K562 (cell line): ENCODE measurements around the gene RBM19. TPM values are rescaled to one million over a fixed set of nuclear protein-coding genes. Genes with fewer than 3 reads are reported as not detected.

Experiments
- ATAC-seq: fragments of 200-7000 bp; cut with Tn5 transposase; 3 replicates; pipeline ENCODE4 v1.9.1; 2020; ENCODE audit warnings: moderate library complexity
- BruUV-seq: library from RNA; stranded (reverse); fragments of 400-500 nt; replicated peaks from 2 replicates; lab custom pipeline; 2021; lab: Mats Ljungman, UMichigan
- CTCF ChIA-PET: fragments of 300-600 bp; formaldehyde crosslinking; extraction: SDS; loops from one replicate; lab custom pipeline; 2021; ENCODE audit warnings: low intra/inter-chr PET ratio; lab: Yijun Ruan, JAX
- POLR2A ChIA-PET: fragments of 300-600, 350-650 bp; sonication (Branson Sonifier 250); formaldehyde crosslinking; extraction: SDS; loops from one replicate; lab custom pipeline; 2021; ENCODE audit warnings: antibody characterized with exemption, inconsistent platforms; lab: Yijun Ruan, JAX
- DNase-seq, 4 experiments: peaks; one replicate each; pipeline versions ENCODE4 v3.0.0 to v3.0.0-alpha.2; 2011 to 2018; ENCODE audit warnings: low spot score in 3 of 4, mixed read lengths in 3 of 4; ENCODE audit errors: extremely low read depth in 1 of 4
- FAIRE-seq: peaks from 2 replicates; lab custom pipeline; 2011; peaks lifted over from hg19 to GRCh38; lab: Jason Lieb, UNC
- H2AFZ ChIP-seq: 2 replicates; pipeline ENCODE4 v1.6.0; 2011; ENCODE audit warnings: low read depth, low read length, control low read depth, inconsistent platforms
- H3K27ac ChIP-seq: fragments of 200-600 bp; 3 replicates; pipeline ENCODE4 v1.8.0; 2011; ENCODE audit warnings: low read depth, mild to moderate bottlenecking, control low read depth, inconsistent platforms, low read length, moderate library complexity, mixed read lengths; ENCODE audit errors: extremely low read depth
- H3K27me3 ChIP-seq, 2 experiments: fragments of 300-600 bp in 1 of 2; 2 replicates in 1 of 2; 3 replicates in 1 of 2; pipeline versions ENCODE4 v1.6.0 to v1.8.0; 2011; ENCODE audit warnings: inconsistent platforms in 2 of 2, low read length in 2 of 2, mild to moderate bottlenecking in 1 of 2, mixed read lengths in 1 of 2, moderate library complexity in 1 of 2; ENCODE audit not compliant: control insufficient read depth in 2 of 2, insufficient read depth in 2 of 2
- H3K36me3 ChIP-seq: fragments of 300-600 bp; 3 replicates; pipeline ENCODE4 v1.8.0; 2011; ENCODE audit warnings: mild to moderate bottlenecking, low read length, inconsistent platforms; ENCODE audit not compliant: control insufficient read depth, insufficient read depth
- H3K4me1 ChIP-seq, 2 experiments: fragments of 200-600 bp in 1 of 2; replicated peaks in 1 of 2; 2 replicates in 1 of 2; 3 replicates in 1 of 2; pipeline versions ENCODE4 v1.5.1 to v1.8.0; 2011; ENCODE audit warnings: inconsistent platforms in 2 of 2, low read length in 2 of 2, mild to moderate bottlenecking in 1 of 2, mixed read lengths in 1 of 2, moderate library complexity in 1 of 2; ENCODE audit not compliant: control insufficient read depth in 2 of 2, insufficient read depth in 2 of 2
- H3K4me2 ChIP-seq: 2 replicates; pipeline ENCODE4 v1.6.1; 2011; ENCODE audit warnings: low read length, control low read depth, inconsistent platforms, mixed read lengths; ENCODE audit not compliant: insufficient read depth
- H3K4me3 ChIP-seq: fragments of 200-600 bp; sonication (generic), shearing (Covaris generic); 2 replicates; pipeline ENCODE4 v1.5.1; 2016; ENCODE audit warnings: control low read depth, inconsistent platforms
- H3K79me2 ChIP-seq: fragments of 200-600 bp; 3 replicates; pipeline ENCODE4 v1.8.0; 2011; ENCODE audit warnings: low read length, inconsistent platforms; ENCODE audit not compliant: control insufficient read depth, insufficient read depth
- H3K9ac ChIP-seq, 2 experiments: 2 replicates each; pipeline versions ENCODE4 v1.6.0 to v1.6.1; 2011; ENCODE audit warnings: low read depth in 2 of 2, low read length in 2 of 2, control low read depth in 1 of 2, inconsistent platforms in 1 of 2, mild to moderate bottlenecking in 1 of 2, mixed read lengths in 1 of 2; ENCODE audit not compliant: insufficient read depth in 1 of 2
- H3K9me1 ChIP-seq: one replicate; pipeline ENCODE4 v1.6.0; 2011; ENCODE audit warnings: inconsistent platforms, mild to moderate bottlenecking, low read length, moderate library complexity; ENCODE audit not compliant: control insufficient read depth, insufficient read depth
- H3K9me3 ChIP-seq: replicated peaks from 2 replicates; pipeline ENCODE4 v1.5.1; 2011; ENCODE audit warnings: low read depth, low read length, inconsistent platforms; ENCODE audit not compliant: control insufficient read depth, insufficient read depth
- H4K20me1 ChIP-seq: replicated peaks from 2 replicates; pipeline ENCODE4 v1.6.1; 2011; ENCODE audit warnings: low read length, inconsistent platforms, mixed read lengths; ENCODE audit not compliant: control insufficient read depth, insufficient read depth
- BCOR ChIP-seq: fragments of 450-650 bp; IDR thresholded peaks from 2 replicates; pipeline ENCODE4 v1.6.1; 2016
- CEBPB ChIP-seq: fragments of 450-650 bp; IDR thresholded peaks from 2 replicates; pipeline ENCODE4 v1.6.1; 2016; ENCODE audit warnings: missing genetic modification characterization, missing compliant biosample characterization
- ELF2 ChIP-seq: fragments of 250-450 bp; sonication (Bioruptor Pico); IDR thresholded peaks from 2 replicates; pipeline ENCODE4 v1.5.0; 2021; ENCODE audit warnings: mild to moderate bottlenecking
- RBM25 ChIP-seq: fragments of 200-400 bp; formaldehyde crosslinking; IDR thresholded peaks from 2 replicates; pipeline ENCODE4 v1.6.1; 2018; ENCODE audit warnings: low read length, low read depth, moderate library complexity; ENCODE audit not compliant: severe bottlenecking
- SMARCA4 ChIP-seq: fragments of 450-650 bp; IDR thresholded peaks from 2 replicates; pipeline ENCODE4 v1.6.1; 2016
- ZFP36 ChIP-seq: fragments of 150-350 bp; IDR thresholded peaks from 2 replicates; pipeline ENCODE4 v1.6.1; 2018; ENCODE audit warnings: low read length, low read depth; ENCODE audit not compliant: partially characterized antibody
- ZKSCAN8 ChIP-seq: fragments of 200-800 bp; sonication (Bioruptor generic); IDR thresholded peaks from 2 replicates; pipeline ENCODE4 v1.6.1; 2016; ENCODE audit warnings: missing genetic modification characterization, missing compliant biosample characterization
- WGBS: fragments of 100-300 bp; shearing (Covaris generic); methylation state at CpG from one replicate; pipeline ENCODE4 v1.1.6; 2016; ENCODE audit warnings: low coverage, mixed read lengths; ENCODE audit not compliant: insufficient coverage; ENCODE audit errors: missing lambda C conversion rate; 5-methylcytosine and 5-hydroxymethylcytosine counted together
- in situ Hi-C: fragments of 300-500 bp; cut with MboI; formaldehyde crosslinking; loops from 4 replicates; pipeline ENCODE4 v1.15.0; 2018; ENCODE audit warnings: inconsistent platforms, mixed read lengths
- intact Hi-C: fragments of 100-400 bp; cut with micrococcal nuclease; formaldehyde crosslinking; loops from 2 replicates; pipeline ENCODE4 v1.14.2; 2022
- polyA plus RNA-seq, 8 experiments: library from polyadenylated mRNA; depleted of rRNA in 4 of 8; stranded (reverse) in 5 of 8; unstranded in 3 of 8; fragments of >200 nt; fragmentation: Nextera tagmentation in 2 of 8; fragmentation: Illumina TruSeq in 1 of 8; extraction: Ambion mirVana in 2 of 8; extraction: Trizol in 1 of 8; gene quantifications; 2 replicates each; pipeline versions ENCODE4 v1.2.1 to v1.2.3, GENCODE V29; 2011 to 2014; ENCODE audit warnings: inconsistent platforms in 1 of 8, missing spikeins in 1 of 8
- total RNA-seq, 7 experiments: library from RNA; depleted of rRNA in 6 of 7; stranded (reverse); fragments of >200 nt in 6 of 7; fragmentation: Illumina TruSeq in 2 of 7; extraction: Trizol in 2 of 7; gene quantifications; 2 replicates each; pipeline versions ENCODE4 v1.2.1 to v1.2.3, GENCODE V29; 2011 to 2021; ENCODE audit warnings: low replicate concordance in 1 of 7
- TF ChIP-seq, protein P1 (sequence below), 3 experiments: IDR thresholded peaks in 2 of 3; conservative IDR thresholded peaks in 1 of 3; 2 replicates each; pipeline ENCODE4 v1.5.1; 2011 to 2012; ENCODE audit warnings: low read length in 3 of 3, mild to moderate bottlenecking in 3 of 3, control low read depth in 2 of 3, improper control_type of control experiment in 1 of 3, inconsistent platforms in 1 of 3, low read depth in 1 of 3, mixed read lengths in 1 of 3, moderate library complexity in 1 of 3; ENCODE audit not compliant: insufficient read depth in 2 of 3

RBM19 gene
- total and polyA plus RNA-seq, 9 of the 15 experiments (the other 6 are each of a cell fraction or from before 2014, with no cell fraction given), result 16.0 to 58.4 (median 37.9) TPM

DNA sequence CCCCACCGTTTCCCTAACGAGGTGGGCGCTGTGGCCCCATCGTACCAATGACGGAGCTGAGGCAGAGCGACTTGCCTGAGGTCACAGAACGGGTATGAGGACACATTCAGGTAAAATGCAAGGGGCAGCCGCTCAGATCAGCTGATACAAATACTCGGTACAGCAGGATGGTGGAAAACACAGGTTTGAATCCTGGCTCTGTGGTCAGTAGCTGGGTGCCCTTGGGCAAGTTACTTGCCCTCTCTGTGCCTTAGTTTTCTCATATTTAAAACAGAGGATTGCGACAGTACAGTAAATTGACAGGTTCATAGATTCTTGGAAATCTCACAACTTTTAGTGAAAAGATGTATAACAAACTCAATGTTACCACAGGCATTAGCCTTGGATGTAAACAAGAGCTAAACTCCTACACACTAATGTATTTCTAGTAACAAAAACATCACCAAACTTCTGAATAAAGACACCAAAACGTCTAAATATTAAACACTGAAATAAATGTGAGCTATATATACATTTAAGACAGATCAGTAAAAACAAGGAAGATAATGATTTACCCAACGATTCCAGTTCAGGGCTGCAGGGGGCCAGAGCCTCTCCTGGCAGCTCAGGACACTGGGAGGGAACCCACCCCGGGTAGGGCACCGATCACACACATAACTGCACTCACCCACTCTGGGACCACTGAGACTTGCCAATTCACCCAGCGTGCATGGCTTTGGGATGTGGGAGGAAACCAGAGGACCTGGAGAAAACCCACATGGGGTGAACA lies 128.4 kb downstream of the RBM19 start:
- Histone ChIP-seq H3K9me3 (no peaks in the 10 kb centered on the region), H3K4me2 (no peak overlapping the region), H3K4me1 (peaks cover 0 to 4% of the 10 kb centered on the region in 2 experiments; a peak in 1 of 5 replicates), H3K79me2 (no peaks in the 10 kb centered on the region), H3K27me3 (no peaks in the 10 kb centered on the region), H3K36me3 (peaks cover 2% of the 10 kb centered on the region; the same call in 2 of the 3 replicates), H4K20me1 (no peaks in the 10 kb centered on the region), H3K27ac (no peak overlapping the region), H2AFZ (no peak overlapping the region), H3K9ac (no peak overlapping the region), H3K9me1 (no peaks in the 10 kb centered on the region), H3K4me3 (no peak overlapping the region)
- ChIA-PET CTCF (no interaction called here), POLR2A (interaction anchor here (1.2 kb wide), 1 partner anchor 18 kb away, joined by 3 read pairs; no protein-coding TSS in a partner anchor)
- ATAC-seq (peak; percentile 60; the same call in 2 of the 3 replicates), FAIRE-seq (no peak), DNase-seq (no peak)
- in situ Hi-C loops (no loop called here), intact Hi-C loops (no loop called here)
- TF ChIP-seq RBM25 (peak; percentile 58), ZKSCAN8 (CRISPR knock-in tag) (no peak), CEBPB (tag) (peak; percentile 20; the same call in 1 of the 2 replicates), ELF2 (CRISPR knock-in tag) (no peak), BCOR (no peak), SMARCA4 (no peak), ZFP36 (peak; percentile 44)
- TF ChIP-seq, protein P1, sequence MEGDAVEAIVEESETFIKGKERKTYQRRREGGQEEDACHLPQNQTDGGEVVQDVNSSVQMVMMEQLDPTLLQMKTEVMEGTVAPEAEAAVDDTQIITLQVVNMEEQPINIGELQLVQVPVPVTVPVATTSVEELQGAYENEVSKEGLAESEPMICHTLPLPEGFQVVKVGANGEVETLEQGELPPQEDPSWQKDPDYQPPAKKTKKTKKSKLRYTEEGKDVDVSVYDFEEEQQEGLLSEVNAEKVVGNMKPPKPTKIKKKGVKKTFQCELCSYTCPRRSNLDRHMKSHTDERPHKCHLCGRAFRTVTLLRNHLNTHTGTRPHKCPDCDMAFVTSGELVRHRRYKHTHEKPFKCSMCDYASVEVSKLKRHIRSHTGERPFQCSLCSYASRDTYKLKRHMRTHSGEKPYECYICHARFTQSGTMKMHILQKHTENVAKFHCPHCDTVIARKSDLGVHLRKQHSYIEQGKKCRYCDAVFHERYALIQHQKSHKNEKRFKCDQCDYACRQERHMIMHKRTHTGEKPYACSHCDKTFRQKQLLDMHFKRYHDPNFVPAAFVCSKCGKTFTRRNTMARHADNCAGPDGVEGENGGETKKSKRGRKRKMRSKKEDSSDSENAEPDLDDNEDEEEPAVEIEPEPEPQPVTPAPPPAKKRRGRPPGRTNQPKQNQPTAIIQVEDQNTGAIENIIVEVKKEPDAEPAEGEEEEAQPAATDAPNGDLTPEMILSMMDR (IDR thresholded peaks at IDR 0.05 in 2 of 3, conservative IDR thresholded peaks at IDR 0.05 in 1 of 3; ENCODE audit: insufficient read depth in 2 of 3, low read depth in 1 of 3, low read length in 3 of 3), result peak in 2 of 3 experiments; percentile 15 to 38; a peak in 2 of 6 replicates
- 71% methylated on average over 15 of the region's 15 CpGs for WGBS
- BruUV-seq, result no TSS peak
